Duodenal mucosa (tissue), 2 donors: Measurements from ENCODE around the gene PDE4B.

ENCODE experiments used
- H3K27ac ChIP-seq: one replicate; pipeline ENCODE4 v1.7.0; 2013; ENCODE audit warnings: low read depth, low read length
- H3K27me3 ChIP-seq, 2 donors: one replicate each; pipeline ENCODE4 v1.7.0; 2013; ENCODE audit warnings: low read length in 2 of 2, control low read depth in 1 of 2; ENCODE audit not compliant: insufficient read depth in 2 of 2, control insufficient read depth in 1 of 2
- H3K36me3 ChIP-seq, 2 donors: one replicate each; pipeline ENCODE4 v1.7.0; 2013; ENCODE audit warnings: low read length in 2 of 2, control low read depth in 1 of 2; ENCODE audit not compliant: insufficient read depth in 2 of 2, control insufficient read depth in 1 of 2
- H3K4me1 ChIP-seq, 2 donors: one replicate each; pipeline ENCODE4 v1.7.0; 2013; ENCODE audit warnings: low read length in 2 of 2, control low read depth in 1 of 2; ENCODE audit not compliant: insufficient read depth in 2 of 2, control insufficient read depth in 1 of 2
- H3K4me3 ChIP-seq, 2 donors: one replicate each; pipeline ENCODE4 v1.7.0; 2013; ENCODE audit warnings: low read length in 2 of 2, low read depth in 1 of 2
- H3K9ac ChIP-seq, 2 donors: one replicate each; pipeline ENCODE4 v1.7.0; 2013; ENCODE audit warnings: low read length in 2 of 2, low read depth in 1 of 2
- H3K9me3 ChIP-seq, 2 donors: one replicate each; pipeline ENCODE4 v1.7.0; 2013; ENCODE audit warnings: low read length in 2 of 2, control low read depth in 1 of 2; ENCODE audit not compliant: control insufficient read depth in 1 of 2

The PDE4B gene

GRCh38 chr1:66176012-66176715, 383.5 kb downstream of the PDE4B start:
- H3K27me3 ChIP-seq = no peaks in the 10 kb centered on the region
- no peak overlapping the region for H3K4me3 ChIP-seq
- no peak overlapping the region for H3K27ac ChIP-seq
- H3K9me3 ChIP-seq = no peaks in the 10 kb centered on the region
- no peaks in the 10 kb centered on the region for H3K36me3 ChIP-seq
- H3K9ac ChIP-seq = no peak overlapping the region
- H3K4me1 ChIP-seq = no peaks in the 10 kb centered on the region

DNA sequence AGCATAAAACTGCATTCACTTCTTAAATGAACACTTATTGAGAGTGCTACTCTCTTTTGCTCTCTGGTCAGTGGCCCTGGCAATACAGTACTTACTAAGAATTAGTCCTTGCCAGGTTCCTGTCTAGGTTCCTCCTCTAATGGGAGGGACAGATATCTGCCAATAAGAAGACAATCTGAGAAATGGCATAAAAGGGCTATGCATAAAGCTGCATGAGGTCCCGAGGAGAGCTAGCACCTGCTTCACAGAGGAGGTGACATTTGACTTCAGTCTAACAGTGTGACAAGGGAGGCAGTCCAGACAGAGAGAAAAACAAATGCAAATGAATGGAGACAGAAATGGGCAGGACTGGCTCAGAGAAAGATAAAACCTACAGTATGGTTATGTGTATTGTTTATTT, 384.1 kb downstream of the PDE4B start:
- Histone ChIP-seq H3K9me3 (no peaks in the 10 kb centered on the region), H3K9ac (no peak overlapping the region), H3K27ac (no peak overlapping the region), H3K36me3 (no peaks in the 10 kb centered on the region), H3K4me3 (no peak overlapping the region), H3K27me3 (no peaks in the 10 kb centered on the region), H3K4me1 (no peaks in the 10 kb centered on the region)

DNA sequence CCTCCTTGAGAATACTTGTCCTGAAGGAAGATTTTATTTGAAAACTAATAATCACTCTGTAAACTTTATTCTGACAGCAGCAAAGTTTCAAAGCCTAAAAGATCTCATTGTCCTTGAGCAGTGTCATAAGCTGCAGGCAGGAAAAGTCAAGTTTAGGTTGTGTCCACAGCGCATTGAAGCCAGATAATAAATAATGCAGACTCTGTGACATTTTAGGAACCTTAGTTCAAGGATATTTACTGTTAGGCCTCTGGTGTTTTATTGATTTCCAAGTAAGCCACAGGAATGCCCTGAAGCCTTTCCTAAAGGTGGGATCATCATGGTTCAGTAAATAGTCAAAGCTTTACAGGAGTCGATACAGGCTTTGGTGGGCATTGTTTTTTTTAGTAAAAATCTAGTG, 384.8 kb downstream of the PDE4B start:
- Histone ChIP-seq H3K9ac (no peak overlapping the region), H3K4me1 (peaks cover 0 to 3% of the 10 kb centered on the region in 2 donors), H3K9me3 (no peaks in the 10 kb centered on the region), H3K4me3 (no peak overlapping the region), H3K27ac (no peak overlapping the region), H3K36me3 (no peaks in the 10 kb centered on the region), H3K27me3 (no peaks in the 10 kb centered on the region)

DNA sequence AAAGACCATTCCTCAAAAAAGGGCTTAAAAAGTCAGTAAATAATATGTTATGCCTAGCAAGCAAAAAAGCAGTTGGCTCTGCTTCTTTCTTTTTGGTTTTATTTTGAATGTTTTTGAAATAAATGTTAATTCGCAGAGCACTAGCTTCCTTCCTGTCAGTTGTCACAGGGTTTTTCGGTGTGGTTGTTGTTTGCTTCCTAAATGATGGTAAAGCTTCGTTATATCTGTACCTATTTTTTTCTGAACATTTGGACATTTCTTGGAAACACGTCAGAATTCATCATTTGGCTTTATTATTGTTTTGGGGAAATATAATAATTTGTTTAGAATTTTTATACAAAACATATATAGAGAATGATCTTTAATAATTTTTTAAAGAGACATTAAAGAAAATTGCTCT, 389.3 kb downstream of the PDE4B start:
- H3K27me3 ChIP-seq = no peaks in the 10 kb centered on the region
- no peak overlapping the region for H3K4me3 ChIP-seq
- H3K4me1 ChIP-seq = peaks cover 0 to 9% of the 10 kb centered on the region in 2 donors
- no peak overlapping the region for H3K9ac ChIP-seq
- no peaks in the 10 kb centered on the region for H3K36me3 ChIP-seq
- no peaks in the 10 kb centered on the region for H3K9me3 ChIP-seq
- no peak overlapping the region for H3K27ac ChIP-seq

DNA sequence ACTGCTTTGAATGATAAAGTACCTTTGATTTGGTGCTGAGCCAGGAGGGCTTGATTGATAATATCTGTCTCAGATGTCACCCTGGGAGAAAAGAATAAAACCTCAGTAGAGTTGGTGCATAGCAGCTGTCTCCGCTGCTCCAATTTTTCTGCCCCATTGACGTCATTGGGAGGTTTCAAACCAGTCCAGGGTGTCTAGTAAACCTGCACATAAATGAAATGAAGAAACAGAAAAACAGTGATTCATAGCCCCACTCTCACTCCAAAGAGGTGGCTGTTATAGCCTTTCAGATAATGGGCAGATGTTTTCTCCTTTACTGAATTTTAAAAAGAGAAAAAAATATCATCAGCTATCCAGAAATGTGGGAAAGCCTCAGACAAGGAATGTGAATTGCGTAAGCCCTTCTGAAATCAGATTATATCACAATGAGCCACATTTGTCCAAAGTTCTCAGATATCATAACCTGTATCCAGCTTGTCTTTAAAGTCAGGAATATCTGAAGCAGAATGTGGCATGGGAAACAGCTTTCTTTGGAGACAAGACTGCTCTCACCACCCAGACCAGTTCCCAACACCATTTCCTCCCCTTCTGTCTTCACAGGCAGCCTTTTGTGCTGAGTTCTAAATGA, 390.0 kb downstream of the PDE4B start:
- H3K27ac ChIP-seq = no peak overlapping the region
- no peaks in the 10 kb centered on the region for H3K36me3 ChIP-seq
- H3K9me3 ChIP-seq = no peaks in the 10 kb centered on the region
- no peak overlapping the region for H3K4me3 ChIP-seq
- H3K27me3 ChIP-seq = no peaks in the 10 kb centered on the region
- H3K4me1 ChIP-seq = peaks cover 0 to 9% of the 10 kb centered on the region in 2 donors
- H3K9ac ChIP-seq = no peak overlapping the region

DNA sequence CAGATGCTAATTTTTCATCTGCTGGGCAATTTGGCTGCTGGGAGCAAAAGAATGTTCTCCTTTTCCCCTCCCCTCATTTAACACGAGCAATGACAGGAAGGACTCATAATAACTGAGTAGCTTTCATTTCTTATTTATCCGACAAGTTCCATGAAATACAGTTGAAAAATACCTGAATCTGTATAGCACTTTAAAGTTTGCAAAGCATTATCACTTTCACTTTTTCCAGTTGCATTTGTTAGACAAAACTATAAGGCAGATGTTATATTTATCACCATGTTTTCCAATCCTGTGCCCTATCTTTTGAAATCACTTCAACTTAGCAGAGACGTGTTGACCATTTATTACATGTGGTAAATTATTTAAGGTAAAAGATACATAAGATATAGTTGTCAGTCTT, 390.7 kb downstream of the PDE4B start:
- no peaks in the 10 kb centered on the region for H3K27me3 ChIP-seq
- H3K27ac ChIP-seq = no peak overlapping the region
- no peaks in the 10 kb centered on the region for H3K9me3 ChIP-seq
- no peak overlapping the region for H3K4me3 ChIP-seq
- no peak overlapping the region for H3K9ac ChIP-seq
- peaks cover 0 to 9% of the 10 kb centered on the region in 2 donors for H3K4me1 ChIP-seq
- no peaks in the 10 kb centered on the region for H3K36me3 ChIP-seq

GRCh38 chr1:66197120-66197519, 404.4 kb downstream of the PDE4B start:
- Histone ChIP-seq H3K9me3 (no peaks in the 10 kb centered on the region), H3K9ac (no peak overlapping the region), H3K27me3 (no peaks in the 10 kb centered on the region), H3K36me3 (no peaks in the 10 kb centered on the region), H3K4me3 (no peak overlapping the region), H3K4me1 (no peaks in the 10 kb centered on the region), H3K27ac (no peak overlapping the region)

DNA sequence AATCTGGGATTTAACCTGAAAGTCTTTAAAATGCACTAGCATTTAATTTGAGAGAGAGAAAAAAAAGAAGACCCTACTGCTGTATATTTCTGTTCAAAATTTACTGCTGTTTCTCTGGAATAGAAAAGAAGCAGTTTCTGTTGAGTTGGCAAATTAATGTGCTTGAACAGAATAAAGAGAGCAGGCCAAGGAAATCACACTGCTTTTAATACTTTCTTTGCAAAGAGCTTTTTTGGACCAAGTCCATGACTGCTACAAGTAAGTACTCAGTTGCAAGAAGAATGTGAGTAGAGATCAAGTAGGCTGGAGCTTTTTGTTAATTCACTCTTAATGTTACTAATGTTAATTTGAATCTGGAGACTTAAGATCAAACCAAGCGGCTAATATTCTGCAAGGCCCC, 405.1 kb downstream of the PDE4B start:
- H3K4me3 ChIP-seq = no peak overlapping the region
- no peak overlapping the region for H3K27ac ChIP-seq
- no peaks in the 10 kb centered on the region for H3K36me3 ChIP-seq
- H3K4me1 ChIP-seq = no peaks in the 10 kb centered on the region
- H3K9me3 ChIP-seq = no peaks in the 10 kb centered on the region
- H3K9ac ChIP-seq = no peak overlapping the region
- no peaks in the 10 kb centered on the region for H3K27me3 ChIP-seq

DNA sequence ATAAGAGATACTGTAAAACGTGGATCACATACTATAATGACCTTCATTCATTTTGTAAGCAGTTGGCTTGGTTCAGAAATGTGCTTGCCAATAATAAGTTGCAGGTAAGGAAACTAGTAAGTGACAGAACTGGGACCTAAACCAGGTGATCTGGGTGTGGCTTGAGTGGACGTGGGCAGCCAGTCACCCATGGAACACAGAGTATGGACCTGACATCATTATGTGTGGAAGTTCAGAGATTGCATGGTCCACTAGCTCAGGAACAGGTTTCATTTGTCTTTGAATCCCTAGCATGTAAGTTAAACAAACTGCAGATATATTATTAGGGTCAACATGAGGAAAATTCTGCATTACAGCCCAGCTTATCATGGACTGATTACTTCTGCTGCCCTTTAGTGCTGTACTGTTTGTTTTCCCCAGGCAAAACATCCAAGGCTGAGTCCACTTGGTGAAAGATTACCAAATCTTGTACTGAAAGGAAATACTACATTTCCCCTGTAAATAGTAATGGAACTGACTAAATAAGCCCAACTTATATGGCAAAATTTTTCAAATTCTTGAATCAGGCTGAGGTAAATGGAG, 414.0 kb downstream of the PDE4B start:
- Histone ChIP-seq H3K36me3 (no peaks in the 10 kb centered on the region), H3K4me1 (no peaks in the 10 kb centered on the region), H3K27ac (no peak overlapping the region), H3K9ac (no peak overlapping the region), H3K27me3 (no peaks in the 10 kb centered on the region), H3K4me3 (no peak overlapping the region), H3K9me3 (no peaks in the 10 kb centered on the region)

GRCh38 chr1:66207484-66207883, 414.8 kb downstream of the PDE4B start:
- no peak overlapping the region for H3K9ac ChIP-seq
- H3K36me3 ChIP-seq = no peaks in the 10 kb centered on the region
- H3K27ac ChIP-seq = no peak overlapping the region
- H3K9me3 ChIP-seq = no peaks in the 10 kb centered on the region
- no peaks in the 10 kb centered on the region for H3K27me3 ChIP-seq
- no peak overlapping the region for H3K4me3 ChIP-seq
- H3K4me1 ChIP-seq = no peaks in the 10 kb centered on the region
